SK-N-SH treated with all-trans-retinoic acid at 6 μM for 48 hours (cell line): ENCODE results near the gene S100A11.

ENCODE experiments used
- ATAC-seq: fragments of 200-7000 bp; cut with Tn5 transposase; 3 replicates; pipeline ENCODE4 v1.9.1; 2020; ENCODE audit warnings: mild to moderate bottlenecking, moderate library complexity
- ARNTL ChIP-seq: fragments of 450-650 bp; formaldehyde crosslinking; IDR thresholded peaks from 2 replicates; pipeline ENCODE4 v1.5.0; 2020; ENCODE audit warnings: low read depth, mild to moderate bottlenecking, moderate library complexity, borderline replicate concordance
- BACH2 ChIP-seq: fragments of 250-450 bp; sonication (Bioruptor Pico); IDR thresholded peaks from 2 replicates; pipeline ENCODE4 v1.9.0; 2021; ENCODE audit warnings: mild to moderate bottlenecking, borderline replicate concordance
- CSDC2 ChIP-seq: fragments of 250-450 bp; sonication (Bioruptor Pico); IDR thresholded peaks from 2 replicates; pipeline ENCODE4 v1.5.0; 2020; ENCODE audit warnings: mild to moderate bottlenecking, moderate library complexity
- ESRRG ChIP-seq: fragments of 250-450 bp; sonication (Bioruptor Pico); IDR thresholded peaks from 2 replicates; pipeline ENCODE4 v1.6.1; 2021; ENCODE audit warnings: mild to moderate bottlenecking
- GLIS3 ChIP-seq: fragments of 250-450 bp; sonication (Bioruptor Pico); IDR thresholded peaks from 2 replicates; pipeline ENCODE4 v1.5.0; 2020; ENCODE audit warnings: mild to moderate bottlenecking, moderate library complexity
- ISL1 ChIP-seq: fragments of 250-450 bp; sonication (Bioruptor Pico); IDR thresholded peaks from 2 replicates; pipeline ENCODE4 v2.1.2; 2022; ENCODE audit warnings: mild to moderate bottlenecking, moderate library complexity
- OSR1 ChIP-seq: fragments of 250-450 bp; sonication (Bioruptor Pico); IDR thresholded peaks from 2 replicates; pipeline ENCODE4 v1.8.0; 2022; ENCODE audit warnings: moderate library complexity, mild to moderate bottlenecking, inconsistent platforms
- PPARA ChIP-seq: fragments of 250-450 bp; sonication (Bioruptor Pico); IDR thresholded peaks from 2 replicates; pipeline ENCODE4 v1.5.0; 2020; ENCODE audit warnings: mild to moderate bottlenecking, borderline replicate concordance
- RARB ChIP-seq: fragments of 250-450 bp; sonication (Bioruptor Pico); IDR thresholded peaks from 2 replicates; pipeline ENCODE4 v1.8.0; 2021; ENCODE audit warnings: mild to moderate bottlenecking, moderate library complexity
- SNAI2 ChIP-seq: fragments of 250-450 bp; sonication (Bioruptor Pico); IDR thresholded peaks from 2 replicates; pipeline ENCODE4 v1.5.0; 2020; ENCODE audit warnings: mild to moderate bottlenecking, moderate library complexity
- TCF4 ChIP-seq: fragments of 250-450 bp; sonication (Bioruptor Pico); IDR thresholded peaks from 2 replicates; pipeline ENCODE4 v1.8.0; 2021; ENCODE audit warnings: mild to moderate bottlenecking, moderate library complexity, borderline replicate concordance
- ZFP30 ChIP-seq: fragments of 450-650 bp; formaldehyde crosslinking; IDR thresholded peaks from 2 replicates; pipeline ENCODE4 v1.5.0; 2022; ENCODE audit warnings: mild to moderate bottlenecking, moderate library complexity
- ZNF565 ChIP-seq: fragments of 450-650 bp; formaldehyde crosslinking; conservative IDR thresholded peaks from 2 replicates; pipeline ENCODE4 v1.5.0; 2020; ENCODE audit warnings: low read depth, mild to moderate bottlenecking, moderate library complexity
- ZNF70 ChIP-seq: fragments of 450-650 bp; formaldehyde crosslinking; IDR thresholded peaks from 2 replicates; pipeline ENCODE4 v1.5.0; 2020; ENCODE audit warnings: mild to moderate bottlenecking, moderate library complexity
- TF ChIP-seq, protein P1 (sequence below): fragments of 250-450 bp; sonication (Bioruptor Pico); IDR thresholded peaks from 2 replicates; pipeline ENCODE4 v1.8.0; 2021; ENCODE audit warnings: low read depth, mild to moderate bottlenecking, moderate library complexity, borderline replicate concordance
- TF ChIP-seq, protein P2 (sequence below): fragments of 250-450 bp; sonication (Bioruptor Pico); IDR thresholded peaks from 2 replicates; pipeline ENCODE4 v1.5.1; 2021; ENCODE audit warnings: mild to moderate bottlenecking, moderate library complexity
- TF ChIP-seq, protein P3 (sequence below): fragments of 250-450 bp; sonication (Bioruptor Pico); IDR thresholded peaks from 2 replicates; pipeline ENCODE4 v1.5.0; 2020; ENCODE audit warnings: mild to moderate bottlenecking, moderate library complexity
- TF ChIP-seq, protein P4 (sequence below): fragments of 250-450 bp; sonication (Bioruptor Pico); IDR thresholded peaks from 2 replicates; pipeline ENCODE4 v1.8.0; 2020; ENCODE audit warnings: mild to moderate bottlenecking, moderate library complexity, borderline replicate concordance
- TF ChIP-seq, protein P5 (sequence below): fragments of 250-450 bp; sonication (Bioruptor Pico); IDR thresholded peaks from 2 replicates; pipeline ENCODE4 v1.5.1; 2020; ENCODE audit warnings: low read depth, mild to moderate bottlenecking, moderate library complexity

S100A11 gene

DNA sequence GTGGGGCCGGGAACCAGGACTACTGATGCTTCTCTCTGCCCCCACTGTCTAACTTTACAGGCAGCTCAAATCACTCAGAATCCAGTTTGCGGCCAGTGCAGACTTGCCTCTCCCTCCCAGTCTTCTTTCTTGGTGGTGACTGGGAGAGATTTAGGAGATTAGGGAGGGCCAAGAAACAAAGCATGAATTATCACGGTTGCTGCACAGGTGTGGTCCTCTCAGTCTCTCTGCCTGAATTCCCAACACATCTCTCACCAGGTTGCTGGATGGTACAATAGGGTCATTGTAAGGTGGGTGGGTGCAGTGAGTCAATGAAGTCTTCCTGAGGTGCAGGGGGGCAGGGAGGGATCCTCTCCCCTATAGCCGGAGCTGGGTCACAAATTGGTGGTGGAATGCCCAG lies 12.6 kb downstream of the S100A11 start:
- no peak for ATAC-seq
- TF ChIP-seq ISL1 (CRISPR knock-in tag) (no peak), ZFP30 (no peak), ESRRG (CRISPR knock-in tag) (no peak), CSDC2 (CRISPR knock-in tag) (no peak), OSR1 (no peak), ZNF70 (CRISPR knock-in tag) (no peak), GLIS3 (CRISPR knock-in tag) (no peak), PPARA (CRISPR knock-in tag) (no peak), BACH2 (CRISPR knock-in tag) (no peak)
- TF ChIP-seq, protein P1, sequence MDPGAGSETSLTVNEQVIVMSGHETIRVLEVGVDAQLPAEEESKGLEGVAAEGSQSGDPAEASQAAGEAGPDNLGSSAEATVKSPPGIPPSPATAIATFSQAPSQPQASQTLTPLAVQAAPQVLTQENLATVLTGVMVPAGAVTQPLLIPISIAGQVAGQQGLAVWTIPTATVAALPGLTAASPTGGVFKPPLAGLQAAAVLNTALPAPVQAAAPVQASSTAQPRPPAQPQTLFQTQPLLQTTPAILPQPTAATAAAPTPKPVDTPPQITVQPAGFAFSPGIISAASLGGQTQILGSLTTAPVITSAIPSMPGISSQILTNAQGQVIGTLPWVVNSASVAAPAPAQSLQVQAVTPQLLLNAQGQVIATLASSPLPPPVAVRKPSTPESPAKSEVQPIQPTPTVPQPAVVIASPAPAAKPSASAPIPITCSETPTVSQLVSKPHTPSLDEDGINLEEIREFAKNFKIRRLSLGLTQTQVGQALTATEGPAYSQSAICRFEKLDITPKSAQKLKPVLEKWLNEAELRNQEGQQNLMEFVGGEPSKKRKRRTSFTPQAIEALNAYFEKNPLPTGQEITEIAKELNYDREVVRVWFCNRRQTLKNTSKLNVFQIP = no peak
- TF ChIP-seq, protein P2, sequence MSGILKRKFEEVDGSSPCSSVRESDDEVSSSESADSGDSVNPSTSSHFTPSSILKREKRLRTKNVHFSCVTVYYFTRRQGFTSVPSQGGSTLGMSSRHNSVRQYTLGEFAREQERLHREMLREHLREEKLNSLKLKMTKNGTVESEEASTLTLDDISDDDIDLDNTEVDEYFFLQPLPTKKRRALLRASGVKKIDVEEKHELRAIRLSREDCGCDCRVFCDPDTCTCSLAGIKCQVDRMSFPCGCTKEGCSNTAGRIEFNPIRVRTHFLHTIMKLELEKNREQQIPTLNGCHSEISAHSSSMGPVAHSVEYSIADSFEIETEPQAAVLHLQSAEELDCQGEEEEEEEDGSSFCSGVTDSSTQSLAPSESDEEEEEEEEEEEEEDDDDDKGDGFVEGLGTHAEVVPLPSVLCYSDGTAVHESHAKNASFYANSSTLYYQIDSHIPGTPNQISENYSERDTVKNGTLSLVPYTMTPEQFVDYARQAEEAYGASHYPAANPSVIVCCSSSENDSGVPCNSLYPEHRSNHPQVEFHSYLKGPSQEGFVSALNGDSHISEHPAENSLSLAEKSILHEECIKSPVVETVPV (CRISPR knock-in tag) = no peak
- TF ChIP-seq, protein P3, sequence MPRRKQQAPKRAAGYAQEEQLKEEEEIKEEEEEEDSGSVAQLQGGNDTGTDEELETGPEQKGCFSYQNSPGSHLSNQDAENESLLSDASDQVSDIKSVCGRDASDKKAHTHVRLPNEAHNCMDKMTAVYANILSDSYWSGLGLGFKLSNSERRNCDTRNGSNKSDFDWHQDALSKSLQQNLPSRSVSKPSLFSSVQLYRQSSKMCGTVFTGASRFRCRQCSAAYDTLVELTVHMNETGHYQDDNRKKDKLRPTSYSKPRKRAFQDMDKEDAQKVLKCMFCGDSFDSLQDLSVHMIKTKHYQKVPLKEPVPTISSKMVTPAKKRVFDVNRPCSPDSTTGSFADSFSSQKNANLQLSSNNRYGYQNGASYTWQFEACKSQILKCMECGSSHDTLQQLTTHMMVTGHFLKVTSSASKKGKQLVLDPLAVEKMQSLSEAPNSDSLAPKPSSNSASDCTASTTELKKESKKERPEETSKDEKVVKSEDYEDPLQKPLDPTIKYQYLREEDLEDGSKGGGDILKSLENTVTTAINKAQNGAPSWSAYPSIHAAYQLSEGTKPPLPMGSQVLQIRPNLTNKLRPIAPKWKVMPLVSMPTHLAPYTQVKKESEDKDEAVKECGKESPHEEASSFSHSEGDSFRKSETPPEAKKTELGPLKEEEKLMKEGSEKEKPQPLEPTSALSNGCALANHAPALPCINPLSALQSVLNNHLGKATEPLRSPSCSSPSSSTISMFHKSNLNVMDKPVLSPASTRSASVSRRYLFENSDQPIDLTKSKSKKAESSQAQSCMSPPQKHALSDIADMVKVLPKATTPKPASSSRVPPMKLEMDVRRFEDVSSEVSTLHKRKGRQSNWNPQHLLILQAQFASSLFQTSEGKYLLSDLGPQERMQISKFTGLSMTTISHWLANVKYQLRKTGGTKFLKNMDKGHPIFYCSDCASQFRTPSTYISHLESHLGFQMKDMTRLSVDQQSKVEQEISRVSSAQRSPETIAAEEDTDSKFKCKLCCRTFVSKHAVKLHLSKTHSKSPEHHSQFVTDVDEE (CRISPR knock-in tag) = no peak
- TF ChIP-seq, protein P4, sequence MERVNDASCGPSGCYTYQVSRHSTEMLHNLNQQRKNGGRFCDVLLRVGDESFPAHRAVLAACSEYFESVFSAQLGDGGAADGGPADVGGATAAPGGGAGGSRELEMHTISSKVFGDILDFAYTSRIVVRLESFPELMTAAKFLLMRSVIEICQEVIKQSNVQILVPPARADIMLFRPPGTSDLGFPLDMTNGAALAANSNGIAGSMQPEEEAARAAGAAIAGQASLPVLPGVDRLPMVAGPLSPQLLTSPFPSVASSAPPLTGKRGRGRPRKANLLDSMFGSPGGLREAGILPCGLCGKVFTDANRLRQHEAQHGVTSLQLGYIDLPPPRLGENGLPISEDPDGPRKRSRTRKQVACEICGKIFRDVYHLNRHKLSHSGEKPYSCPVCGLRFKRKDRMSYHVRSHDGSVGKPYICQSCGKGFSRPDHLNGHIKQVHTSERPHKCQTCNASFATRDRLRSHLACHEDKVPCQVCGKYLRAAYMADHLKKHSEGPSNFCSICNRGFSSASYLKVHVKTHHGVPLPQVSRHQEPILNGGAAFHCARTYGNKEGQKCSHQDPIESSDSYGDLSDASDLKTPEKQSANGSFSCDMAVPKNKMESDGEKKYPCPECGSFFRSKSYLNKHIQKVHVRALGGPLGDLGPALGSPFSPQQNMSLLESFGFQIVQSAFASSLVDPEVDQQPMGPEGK = no peak

DNA sequence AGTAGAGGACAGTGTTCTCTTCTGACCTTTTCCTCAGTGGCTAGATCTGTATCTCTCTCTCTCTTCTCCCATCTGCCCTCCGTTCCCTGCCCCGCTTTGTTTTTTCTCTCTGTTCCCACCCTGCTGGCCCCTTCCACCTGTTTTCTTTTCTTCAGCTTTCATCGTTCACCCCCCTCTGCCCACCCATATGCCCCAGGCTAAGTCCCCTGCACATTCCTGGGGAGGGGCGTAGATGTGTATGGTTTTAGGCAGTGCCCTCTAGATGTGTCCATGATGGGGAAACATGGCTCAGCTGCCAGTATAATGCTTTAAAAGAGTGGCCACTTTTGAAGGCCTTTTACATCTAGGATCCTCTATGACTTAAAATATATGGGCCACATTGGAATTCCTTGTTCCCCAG lies 13.6 kb downstream of the S100A11 start:
- no peak for ATAC-seq
- TF ChIP-seq TCF4 = no peak
- no peak for TF ChIP-seq ESRRG (CRISPR knock-in tag)
- TF ChIP-seq SNAI2 (CRISPR knock-in tag) = no peak
- TF ChIP-seq, protein P3 (CRISPR knock-in tag) = no peak
- TF ChIP-seq CSDC2 (CRISPR knock-in tag) = no peak
- TF ChIP-seq ZNF70 (CRISPR knock-in tag) = no peak
- TF ChIP-seq RARB (CRISPR knock-in tag) = no peak
- TF ChIP-seq ARNTL (CRISPR knock-in tag) = no peak
- TF ChIP-seq OSR1 = no peak
- TF ChIP-seq, protein P2 (CRISPR knock-in tag) = no peak

DNA sequence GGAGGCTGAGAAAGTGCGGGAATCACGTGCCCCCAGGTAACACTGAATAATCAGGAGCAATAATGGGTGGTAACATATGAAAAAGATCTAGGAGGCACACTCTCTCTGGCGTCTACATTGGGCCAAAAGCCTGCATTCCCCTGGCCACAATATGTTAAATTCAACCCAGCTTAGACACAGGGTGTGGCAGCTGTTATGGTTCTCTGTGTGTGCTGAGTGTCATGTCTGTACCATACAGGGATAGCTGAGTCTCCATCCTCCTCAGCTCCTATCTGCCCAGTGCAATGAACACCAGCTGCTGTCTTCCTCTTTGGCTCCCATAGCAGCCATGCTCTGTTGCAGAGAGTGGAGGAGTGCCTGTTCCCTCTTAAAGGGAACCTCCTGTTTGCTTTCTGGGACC lies 14.3 kb downstream of the S100A11 start:
- ATAC-seq = no peak
- TF ChIP-seq BACH2 (CRISPR knock-in tag) = no peak
- no peak for TF ChIP-seq ESRRG (CRISPR knock-in tag)
- no peak for TF ChIP-seq ZNF70 (CRISPR knock-in tag)
- TF ChIP-seq SNAI2 (CRISPR knock-in tag) = no peak
- TF ChIP-seq, protein P5, sequence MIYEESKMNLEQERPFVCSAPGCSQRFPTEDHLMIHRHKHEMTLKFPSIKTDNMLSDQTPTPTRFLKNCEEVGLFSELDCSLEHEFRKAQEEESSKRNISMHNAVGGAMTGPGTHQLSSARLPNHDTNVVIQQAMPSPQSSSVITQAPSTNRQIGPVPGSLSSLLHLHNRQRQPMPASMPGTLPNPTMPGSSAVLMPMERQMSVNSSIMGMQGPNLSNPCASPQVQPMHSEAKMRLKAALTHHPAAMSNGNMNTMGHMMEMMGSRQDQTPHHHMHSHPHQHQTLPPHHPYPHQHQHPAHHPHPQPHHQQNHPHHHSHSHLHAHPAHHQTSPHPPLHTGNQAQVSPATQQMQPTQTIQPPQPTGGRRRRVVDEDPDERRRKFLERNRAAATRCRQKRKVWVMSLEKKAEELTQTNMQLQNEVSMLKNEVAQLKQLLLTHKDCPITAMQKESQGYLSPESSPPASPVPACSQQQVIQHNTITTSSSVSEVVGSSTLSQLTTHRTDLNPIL (CRISPR knock-in tag) = no peak
- no peak for TF ChIP-seq ZFP30
- TF ChIP-seq, protein P2 (CRISPR knock-in tag) = no peak
- TF ChIP-seq ARNTL (CRISPR knock-in tag) = no peak
- TF ChIP-seq, protein P4 = no peak
- TF ChIP-seq ISL1 (CRISPR knock-in tag) = no peak
- TF ChIP-seq TCF4 = no peak
- TF ChIP-seq ZNF565 (CRISPR knock-in tag) = no peak
- no peak for TF ChIP-seq CSDC2 (CRISPR knock-in tag)
